ENCODE measurements around the gene ABCD1.
A peak's percentile ranks its signal among the peaks of the same experiment; 100 is the strongest.
"Not testable (repeated sequence)": the region's sequence is repeated elsewhere in the genome, so short reads cannot be mapped to it uniquely, and the experiment has no call there.

Gene ABCD1

GRCh38 chrX:153714256-153714655, 10.4 kb upstream of the ABCD1 start:
- DNase-seq = no peak

- DNase-seq = no peak
These were observed 7.2 kb upstream of the ABCD1 start for GRCh38 chrX:153717445-153717844.

GRCh38 chrX:153719238-153719637, 5.4 kb upstream of the ABCD1 start:
- DNase-seq = no peak

GRCh38 chrX:153719701-153720100, 5.0 kb upstream of the ABCD1 start:
- DNase-seq = no peak

- DNase-seq = no peak
These were observed 1.8 kb upstream of the ABCD1 start for GRCh38 chrX:153722704-153723350.

- DNase-seq = peak; percentile 51
These were observed 1.1 kb upstream of the ABCD1 start for GRCh38 chrX:153723351-153724251.

- DNase-seq = no peak
These were observed 579 bp downstream of the ABCD1 start for GRCh38 chrX:153725039-153725831.

GRCh38 chrX:153725832-153726285, 1.2 kb downstream of the ABCD1 start:
- DNase-seq = no peak

GRCh38 chrX:153726286-153727122, 1.8 kb downstream of the ABCD1 start:
- no peak for DNase-seq

GRCh38 chrX:153727123-153727931, 2.7 kb downstream of the ABCD1 start:
- no peak for DNase-seq

GRCh38 chrX:153728095-153728494, 3.4 kb downstream of the ABCD1 start:
- no peak for DNase-seq

- DNase-seq = no peak
These were observed 4.4 kb downstream of the ABCD1 start for GRCh38 chrX:153728951-153729631.

GRCh38 chrX:153730115-153730514, 5.5 kb downstream of the ABCD1 start:
- not testable (repeated sequence) for DNase-seq

- no peak for DNase-seq
These were observed 6.6 kb downstream of the ABCD1 start for GRCh38 chrX:153731117-153731844.

- DNase-seq = no peak
These were observed 7.2 kb downstream of the ABCD1 start for GRCh38 chrX:153731845-153732215.

- no peak for DNase-seq
These were observed 7.7 kb downstream of the ABCD1 start for GRCh38 chrX:153732401-153732800.

- no peak for DNase-seq
These were observed 9.1 kb downstream of the ABCD1 start for GRCh38 chrX:153733651-153734240.

GRCh38 chrX:153734871-153735270, 10.2 kb downstream of the ABCD1 start:
- DNase-seq = no peak

GRCh38 chrX:153735274-153735673, 10.6 kb downstream of the ABCD1 start:
- DNase-seq = no peak
